Measurements from ENCODE around the gene EPC2. TPM values are rescaled to one million over a fixed set of nuclear protein-coding genes. Genes with fewer than 3 reads are reported as not detected.

EPC2 gene
- total RNA-seq, 1 experiment from 2014 or later = 20.3 TPM

DNA sequence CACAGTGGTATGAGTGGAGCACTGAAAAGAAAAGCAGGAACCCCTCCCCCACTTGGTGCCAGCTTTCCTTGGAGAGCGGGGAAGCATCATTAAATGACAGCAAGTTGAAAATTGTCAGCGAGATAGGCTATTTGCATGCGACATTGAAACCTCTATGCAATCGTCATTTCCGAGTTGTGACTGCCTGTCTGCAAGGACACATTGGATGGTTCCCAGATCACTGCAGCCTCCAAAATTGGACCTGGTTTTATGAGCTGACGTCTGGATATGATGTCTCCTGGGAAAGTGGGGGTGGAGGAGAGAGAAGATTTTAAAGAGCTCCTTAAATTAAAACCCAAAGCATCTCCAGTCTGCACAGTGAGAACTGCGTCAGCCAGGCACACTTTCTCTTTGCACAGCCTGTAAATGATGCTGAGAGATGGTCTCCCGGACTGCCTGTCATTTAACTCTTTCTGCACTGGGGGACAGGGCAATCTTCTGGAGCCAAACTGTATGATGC is 172.7 kb downstream of the EPC2 start (continued):
- TF ChIP-seq, protein P1, sequence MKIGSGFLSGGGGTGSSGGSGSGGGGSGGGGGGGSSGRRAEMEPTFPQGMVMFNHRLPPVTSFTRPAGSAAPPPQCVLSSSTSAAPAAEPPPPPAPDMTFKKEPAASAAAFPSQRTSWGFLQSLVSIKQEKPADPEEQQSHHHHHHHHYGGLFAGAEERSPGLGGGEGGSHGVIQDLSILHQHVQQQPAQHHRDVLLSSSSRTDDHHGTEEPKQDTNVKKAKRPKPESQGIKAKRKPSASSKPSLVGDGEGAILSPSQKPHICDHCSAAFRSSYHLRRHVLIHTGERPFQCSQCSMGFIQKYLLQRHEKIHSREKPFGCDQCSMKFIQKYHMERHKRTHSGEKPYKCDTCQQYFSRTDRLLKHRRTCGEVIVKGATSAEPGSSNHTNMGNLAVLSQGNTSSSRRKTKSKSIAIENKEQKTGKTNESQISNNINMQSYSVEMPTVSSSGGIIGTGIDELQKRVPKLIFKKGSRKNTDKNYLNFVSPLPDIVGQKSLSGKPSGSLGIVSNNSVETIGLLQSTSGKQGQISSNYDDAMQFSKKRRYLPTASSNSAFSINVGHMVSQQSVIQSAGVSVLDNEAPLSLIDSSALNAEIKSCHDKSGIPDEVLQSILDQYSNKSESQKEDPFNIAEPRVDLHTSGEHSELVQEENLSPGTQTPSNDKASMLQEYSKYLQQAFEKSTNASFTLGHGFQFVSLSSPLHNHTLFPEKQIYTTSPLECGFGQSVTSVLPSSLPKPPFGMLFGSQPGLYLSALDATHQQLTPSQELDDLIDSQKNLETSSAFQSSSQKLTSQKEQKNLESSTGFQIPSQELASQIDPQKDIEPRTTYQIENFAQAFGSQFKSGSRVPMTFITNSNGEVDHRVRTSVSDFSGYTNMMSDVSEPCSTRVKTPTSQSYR (CRISPR knock-in tag; IDR thresholded peaks at IDR 0.05) = no peak
- no peak for TF ChIP-seq NR1H2 (CRISPR knock-in tag; IDR thresholded peaks at IDR 0.05)
- TF ChIP-seq, protein P2, sequence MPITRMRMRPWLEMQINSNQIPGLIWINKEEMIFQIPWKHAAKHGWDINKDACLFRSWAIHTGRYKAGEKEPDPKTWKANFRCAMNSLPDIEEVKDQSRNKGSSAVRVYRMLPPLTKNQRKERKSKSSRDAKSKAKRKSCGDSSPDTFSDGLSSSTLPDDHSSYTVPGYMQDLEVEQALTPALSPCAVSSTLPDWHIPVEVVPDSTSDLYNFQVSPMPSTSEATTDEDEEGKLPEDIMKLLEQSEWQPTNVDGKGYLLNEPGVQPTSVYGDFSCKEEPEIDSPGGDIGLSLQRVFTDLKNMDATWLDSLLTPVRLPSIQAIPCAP (CRISPR knock-in tag; IDR thresholded peaks at IDR 0.05) = no peak
- no peak for TF ChIP-seq OVOL2 (CRISPR knock-in tag; IDR thresholded peaks at IDR 0.05; ENCODE audit: borderline replicate concordance)
- TF ChIP-seq, protein P3, sequence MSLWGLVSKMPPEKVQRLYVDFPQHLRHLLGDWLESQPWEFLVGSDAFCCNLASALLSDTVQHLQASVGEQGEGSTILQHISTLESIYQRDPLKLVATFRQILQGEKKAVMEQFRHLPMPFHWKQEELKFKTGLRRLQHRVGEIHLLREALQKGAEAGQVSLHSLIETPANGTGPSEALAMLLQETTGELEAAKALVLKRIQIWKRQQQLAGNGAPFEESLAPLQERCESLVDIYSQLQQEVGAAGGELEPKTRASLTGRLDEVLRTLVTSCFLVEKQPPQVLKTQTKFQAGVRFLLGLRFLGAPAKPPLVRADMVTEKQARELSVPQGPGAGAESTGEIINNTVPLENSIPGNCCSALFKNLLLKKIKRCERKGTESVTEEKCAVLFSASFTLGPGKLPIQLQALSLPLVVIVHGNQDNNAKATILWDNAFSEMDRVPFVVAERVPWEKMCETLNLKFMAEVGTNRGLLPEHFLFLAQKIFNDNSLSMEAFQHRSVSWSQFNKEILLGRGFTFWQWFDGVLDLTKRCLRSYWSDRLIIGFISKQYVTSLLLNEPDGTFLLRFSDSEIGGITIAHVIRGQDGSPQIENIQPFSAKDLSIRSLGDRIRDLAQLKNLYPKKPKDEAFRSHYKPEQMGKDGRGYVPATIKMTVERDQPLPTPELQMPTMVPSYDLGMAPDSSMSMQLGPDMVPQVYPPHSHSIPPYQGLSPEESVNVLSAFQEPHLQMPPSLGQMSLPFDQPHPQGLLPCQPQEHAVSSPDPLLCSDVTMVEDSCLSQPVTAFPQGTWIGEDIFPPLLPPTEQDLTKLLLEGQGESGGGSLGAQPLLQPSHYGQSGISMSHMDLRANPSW (CRISPR knock-in tag; conservative IDR thresholded peaks at IDR 0.05; ENCODE audit: low read depth) = no peak
- no peak for TF ChIP-seq ESRRA (CRISPR knock-in tag; IDR thresholded peaks at IDR 0.05; ENCODE audit: borderline replicate concordance)

DNA sequence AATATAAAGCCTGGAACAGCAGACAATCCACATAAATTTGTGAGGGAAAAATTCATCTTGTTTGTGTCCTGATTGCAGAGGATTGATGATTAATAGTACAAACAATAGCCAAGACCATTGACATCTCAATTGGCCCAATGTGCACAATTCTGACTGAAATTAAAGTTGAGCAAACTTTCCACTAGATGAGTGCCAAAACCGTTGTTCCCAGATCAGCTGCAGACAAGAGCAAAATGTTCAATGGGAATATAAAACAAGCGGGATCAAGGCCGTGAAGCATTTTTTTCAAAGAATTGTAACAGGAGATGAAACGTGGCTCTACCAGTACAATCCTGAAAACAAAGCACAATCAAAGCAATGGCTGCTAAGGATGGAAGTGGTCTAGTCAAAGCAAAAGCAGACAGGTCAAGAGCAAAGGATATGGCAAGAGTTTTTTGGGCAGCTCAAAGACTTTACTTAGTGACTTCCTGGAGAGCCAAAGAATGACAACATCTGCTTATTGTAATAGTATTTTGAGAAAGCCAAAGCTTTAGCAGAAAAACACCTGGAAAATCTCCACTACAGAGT is 174.6 kb downstream of the EPC2 start:
- H3K4me1 Mint-ChIP-seq = peaks cover 45% of the 10 kb centered on the region
- H3K4me3 Mint-ChIP-seq = no peak overlapping the region
- H3K36me3 Mint-ChIP-seq = no peaks in the 10 kb centered on the region
- no peaks in the 10 kb centered on the region for H3K27me3 Mint-ChIP-seq (ENCODE audit: low read depth)
- ATAC-seq = no peak
- ChIA-PET CTCF (no interaction called here), POLR2A (no interaction called here)
- peak overlapping the region; percentile 61 for H3K27ac Mint-ChIP-seq
- DNase-seq (ENCODE audit: low spot score) = no peak
- TF ChIP-seq NR3C1 (CRISPR knock-in tag; conservative IDR thresholded peaks at IDR 0.05; ENCODE audit: low read depth) = no peak
- TF ChIP-seq ZNF121 (CRISPR knock-in tag; IDR thresholded peaks at IDR 0.05) = no peak
- TF ChIP-seq, protein P4, sequence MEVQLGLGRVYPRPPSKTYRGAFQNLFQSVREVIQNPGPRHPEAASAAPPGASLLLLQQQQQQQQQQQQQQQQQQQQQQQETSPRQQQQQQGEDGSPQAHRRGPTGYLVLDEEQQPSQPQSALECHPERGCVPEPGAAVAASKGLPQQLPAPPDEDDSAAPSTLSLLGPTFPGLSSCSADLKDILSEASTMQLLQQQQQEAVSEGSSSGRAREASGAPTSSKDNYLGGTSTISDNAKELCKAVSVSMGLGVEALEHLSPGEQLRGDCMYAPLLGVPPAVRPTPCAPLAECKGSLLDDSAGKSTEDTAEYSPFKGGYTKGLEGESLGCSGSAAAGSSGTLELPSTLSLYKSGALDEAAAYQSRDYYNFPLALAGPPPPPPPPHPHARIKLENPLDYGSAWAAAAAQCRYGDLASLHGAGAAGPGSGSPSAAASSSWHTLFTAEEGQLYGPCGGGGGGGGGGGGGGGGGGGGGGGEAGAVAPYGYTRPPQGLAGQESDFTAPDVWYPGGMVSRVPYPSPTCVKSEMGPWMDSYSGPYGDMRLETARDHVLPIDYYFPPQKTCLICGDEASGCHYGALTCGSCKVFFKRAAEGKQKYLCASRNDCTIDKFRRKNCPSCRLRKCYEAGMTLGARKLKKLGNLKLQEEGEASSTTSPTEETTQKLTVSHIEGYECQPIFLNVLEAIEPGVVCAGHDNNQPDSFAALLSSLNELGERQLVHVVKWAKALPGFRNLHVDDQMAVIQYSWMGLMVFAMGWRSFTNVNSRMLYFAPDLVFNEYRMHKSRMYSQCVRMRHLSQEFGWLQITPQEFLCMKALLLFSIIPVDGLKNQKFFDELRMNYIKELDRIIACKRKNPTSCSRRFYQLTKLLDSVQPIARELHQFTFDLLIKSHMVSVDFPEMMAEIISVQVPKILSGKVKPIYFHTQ (CRISPR knock-in tag; IDR thresholded peaks at IDR 0.05) = no peak
- TF ChIP-seq, protein P5, sequence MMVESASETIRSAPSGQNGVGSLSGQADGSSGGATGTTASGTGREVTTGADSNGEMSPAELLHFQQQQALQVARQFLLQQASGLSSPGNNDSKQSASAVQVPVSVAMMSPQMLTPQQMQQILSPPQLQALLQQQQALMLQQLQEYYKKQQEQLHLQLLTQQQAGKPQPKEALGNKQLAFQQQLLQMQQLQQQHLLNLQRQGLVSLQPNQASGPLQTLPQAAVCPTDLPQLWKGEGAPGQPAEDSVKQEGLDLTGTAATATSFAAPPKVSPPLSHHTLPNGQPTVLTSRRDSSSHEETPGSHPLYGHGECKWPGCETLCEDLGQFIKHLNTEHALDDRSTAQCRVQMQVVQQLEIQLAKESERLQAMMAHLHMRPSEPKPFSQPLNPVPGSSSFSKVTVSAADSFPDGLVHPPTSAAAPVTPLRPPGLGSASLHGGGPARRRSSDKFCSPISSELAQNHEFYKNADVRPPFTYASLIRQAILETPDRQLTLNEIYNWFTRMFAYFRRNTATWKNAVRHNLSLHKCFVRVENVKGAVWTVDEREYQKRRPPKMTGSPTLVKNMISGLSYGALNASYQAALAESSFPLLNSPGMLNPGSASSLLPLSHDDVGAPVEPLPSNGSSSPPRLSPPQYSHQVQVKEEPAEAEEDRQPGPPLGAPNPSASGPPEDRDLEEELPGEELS (CRISPR knock-in tag; IDR thresholded peaks at IDR 0.05) = no peak
- TF ChIP-seq, protein P6, sequence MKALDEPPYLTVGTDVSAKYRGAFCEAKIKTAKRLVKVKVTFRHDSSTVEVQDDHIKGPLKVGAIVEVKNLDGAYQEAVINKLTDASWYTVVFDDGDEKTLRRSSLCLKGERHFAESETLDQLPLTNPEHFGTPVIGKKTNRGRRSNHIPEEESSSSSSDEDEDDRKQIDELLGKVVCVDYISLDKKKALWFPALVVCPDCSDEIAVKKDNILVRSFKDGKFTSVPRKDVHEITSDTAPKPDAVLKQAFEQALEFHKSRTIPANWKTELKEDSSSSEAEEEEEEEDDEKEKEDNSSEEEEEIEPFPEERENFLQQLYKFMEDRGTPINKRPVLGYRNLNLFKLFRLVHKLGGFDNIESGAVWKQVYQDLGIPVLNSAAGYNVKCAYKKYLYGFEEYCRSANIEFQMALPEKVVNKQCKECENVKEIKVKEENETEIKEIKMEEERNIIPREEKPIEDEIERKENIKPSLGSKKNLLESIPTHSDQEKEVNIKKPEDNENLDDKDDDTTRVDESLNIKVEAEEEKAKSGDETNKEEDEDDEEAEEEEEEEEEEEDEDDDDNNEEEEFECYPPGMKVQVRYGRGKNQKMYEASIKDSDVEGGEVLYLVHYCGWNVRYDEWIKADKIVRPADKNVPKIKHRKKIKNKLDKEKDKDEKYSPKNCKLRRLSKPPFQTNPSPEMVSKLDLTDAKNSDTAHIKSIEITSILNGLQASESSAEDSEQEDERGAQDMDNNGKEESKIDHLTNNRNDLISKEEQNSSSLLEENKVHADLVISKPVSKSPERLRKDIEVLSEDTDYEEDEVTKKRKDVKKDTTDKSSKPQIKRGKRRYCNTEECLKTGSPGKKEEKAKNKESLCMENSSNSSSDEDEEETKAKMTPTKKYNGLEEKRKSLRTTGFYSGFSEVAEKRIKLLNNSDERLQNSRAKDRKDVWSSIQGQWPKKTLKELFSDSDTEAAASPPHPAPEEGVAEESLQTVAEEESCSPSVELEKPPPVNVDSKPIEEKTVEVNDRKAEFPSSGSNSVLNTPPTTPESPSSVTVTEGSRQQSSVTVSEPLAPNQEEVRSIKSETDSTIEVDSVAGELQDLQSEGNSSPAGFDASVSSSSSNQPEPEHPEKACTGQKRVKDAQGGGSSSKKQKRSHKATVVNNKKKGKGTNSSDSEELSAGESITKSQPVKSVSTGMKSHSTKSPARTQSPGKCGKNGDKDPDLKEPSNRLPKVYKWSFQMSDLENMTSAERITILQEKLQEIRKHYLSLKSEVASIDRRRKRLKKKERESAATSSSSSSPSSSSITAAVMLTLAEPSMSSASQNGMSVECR (CRISPR knock-in tag; IDR thresholded peaks at IDR 0.05; ENCODE audit: borderline replicate concordance) = no peak
- TF ChIP-seq HMGA2 (CRISPR knock-in tag; IDR thresholded peaks at IDR 0.05) = no peak
- TF ChIP-seq JAZF1 (CRISPR knock-in tag; IDR thresholded peaks at IDR 0.05) = no peak
- no peak for TF ChIP-seq TCF7 (CRISPR knock-in tag; IDR thresholded peaks at IDR 0.05; ENCODE audit: low read depth)
- TF ChIP-seq, protein P7, sequence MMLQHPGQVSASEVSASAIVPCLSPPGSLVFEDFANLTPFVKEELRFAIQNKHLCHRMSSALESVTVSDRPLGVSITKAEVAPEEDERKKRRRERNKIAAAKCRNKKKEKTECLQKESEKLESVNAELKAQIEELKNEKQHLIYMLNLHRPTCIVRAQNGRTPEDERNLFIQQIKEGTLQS (CRISPR knock-in tag; conservative IDR thresholded peaks at IDR 0.05) = no peak
- no peaks in the 10 kb centered on the region for H3K9me3 Mint-ChIP-seq

Measured in WTC11 (cell line).